Fibroblast of mammary gland (primary cell): ENCODE results near the gene GPX7.

Experiments used
- DNase-seq: peaks from one replicate; pipeline ENCODE4 v3.0.0-alpha.2; 2010; ENCODE audit warnings: low read depth
- H3K4me3 ChIP-seq: 2 replicates; pipeline ENCODE4 v1.5.1; 2011; ENCODE audit warnings: low read depth, mild to moderate bottlenecking, low read length, moderate library complexity; ENCODE audit not compliant: control insufficient read depth
- CTCF ChIP-seq: conservative IDR thresholded peaks from 2 replicates; pipeline ENCODE4 v1.5.1; 2011; ENCODE audit warnings: low read depth, low read length, inconsistent platforms; ENCODE audit not compliant: control insufficient read depth, insufficient read depth

GPX7 gene

GRCh38 chr1:52601991-52602855, at the start of gene GPX7:
TSS of gene GPX7 (plus strand) at chr1:52602371. CDS start at chr1:52602410, 39 bp downstream.
- H3K4me3 ChIP-seq: peak within 1 kb of the TSS; percentile 45
- peak; percentile 56 for DNase-seq
- no peak for TF ChIP-seq CTCF

- peak within 1 kb of the TSS; percentile 85 for H3K4me3 ChIP-seq
- no peak for TF ChIP-seq CTCF
- DNase-seq: peak; percentile 60
These were observed 49.4 kb upstream of the GPX7 start, which contains the start of gene TUT4 for GRCh38 chr1:52552505-52553361. TSS of gene TUT4 (minus strand) at chr1:52553092. CDS start at chr1:52526280, 26,812 bp downstream.

DNA sequence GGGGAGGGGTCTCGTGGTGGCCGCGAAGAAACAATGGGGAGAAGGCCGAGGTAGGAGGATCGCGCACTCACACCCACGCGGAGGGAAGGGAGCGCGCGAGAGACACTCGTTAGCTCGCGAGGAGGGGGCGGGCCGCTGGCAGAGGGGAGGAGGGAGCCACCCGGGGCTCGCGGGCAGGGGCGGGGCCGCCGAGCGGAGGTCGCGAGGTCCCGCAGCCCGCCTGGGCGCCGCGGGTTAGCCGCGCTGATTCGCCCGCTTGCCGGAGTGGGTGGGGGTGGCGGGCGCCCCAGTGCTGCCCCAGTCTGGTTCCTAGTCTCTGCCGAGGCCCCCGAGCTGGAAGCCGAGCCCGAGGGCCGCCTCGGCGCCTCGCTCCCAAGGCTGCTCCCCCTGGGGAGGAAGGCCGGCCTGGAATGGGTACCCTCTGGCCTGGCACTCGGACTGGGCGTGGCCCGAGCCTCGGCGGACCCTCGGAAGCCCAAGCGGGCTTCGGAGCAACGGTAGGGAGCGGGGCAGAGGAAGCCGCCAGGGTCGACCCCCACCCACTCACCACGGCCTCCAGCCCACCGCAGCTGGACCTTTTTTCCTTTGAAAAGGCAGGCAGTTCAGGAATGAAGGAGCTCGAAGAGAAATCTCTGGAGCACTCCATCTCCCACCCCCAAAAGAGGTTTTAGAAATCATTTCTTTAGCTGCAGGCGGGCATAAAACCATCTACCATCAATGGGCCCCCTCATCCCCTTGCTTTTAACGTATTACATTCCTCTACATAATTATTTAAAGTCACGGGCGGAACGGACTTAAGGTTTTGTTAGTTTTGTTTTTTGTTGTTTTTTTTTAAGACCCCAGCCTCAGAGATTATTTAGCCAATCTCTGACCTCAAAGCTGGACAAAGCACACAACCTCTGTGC, 48.6 kb upstream of the GPX7 start:
- peak; percentile 80 for DNase-seq
- H3K4me3 ChIP-seq: peak overlapping the region; percentile 85
- no peak for TF ChIP-seq CTCF

GRCh38 chr1:52554267-52554640, 47.9 kb upstream of the GPX7 start:
- no peak for TF ChIP-seq CTCF
- no peak for DNase-seq
- H3K4me3 ChIP-seq: peak overlapping the region; percentile 85

DNA sequence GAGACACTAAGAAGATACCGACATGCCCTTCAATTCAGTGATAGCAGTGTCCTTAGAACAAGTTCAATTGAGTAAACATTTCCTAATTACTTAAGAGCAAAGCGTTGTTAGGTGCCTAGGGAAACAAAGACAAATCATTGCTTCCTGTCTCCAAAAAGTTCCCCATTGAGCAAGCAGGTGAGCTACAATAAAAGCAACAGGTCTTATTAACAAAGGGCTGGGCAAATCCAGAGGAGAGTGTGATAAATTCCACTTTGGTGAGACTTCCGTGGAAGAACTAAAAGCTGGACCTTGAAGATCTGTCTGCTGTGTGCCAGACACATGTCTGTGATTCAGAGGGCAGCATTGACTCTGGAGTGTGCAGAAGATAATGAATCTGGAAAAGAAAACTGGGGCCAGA, 47.4 kb upstream of the GPX7 start:
- no peak for DNase-seq
- H3K4me3 ChIP-seq: no peak overlapping the region
- no peak for TF ChIP-seq CTCF
